ACC112 (cell line): ENCODE data around the gene GRHL3.

ENCODE experiments used
- H2AFZ ChIP-seq: fragments of 200-600 bp; sonication (generic); one replicate; pipeline ENCODE4 v1.6.0; 2017; ENCODE audit warnings: antibody characterized with exemption, low read length; ENCODE audit not compliant: unreplicated experiment
- H3K27ac ChIP-seq: fragments of 200-600 bp; sonication (generic); 2 replicates; pipeline ENCODE4 v1.5.1; 2014; ENCODE audit warnings: low read depth, mild to moderate bottlenecking, antibody characterized with exemption, low read length, moderate library complexity
- H3K27me3 ChIP-seq: fragments of 200-600 bp; sonication (generic); 2 replicates; pipeline ENCODE4 v1.6.1; 2014; ENCODE audit warnings: mild to moderate bottlenecking, antibody characterized with exemption, low read length, moderate library complexity, mixed read lengths; ENCODE audit not compliant: insufficient read depth
- H3K36me3 ChIP-seq: fragments of 200-600 bp; sonication (generic); 2 replicates; pipeline ENCODE4 v1.6.1; 2016; ENCODE audit warnings: mild to moderate bottlenecking, antibody characterized with exemption, low read length, moderate library complexity, mixed read lengths; ENCODE audit not compliant: insufficient read depth
- H3K4me1 ChIP-seq: fragments of 200-600 bp; sonication (generic); one replicate; pipeline ENCODE4 v1.6.1; 2016; ENCODE audit warnings: low read length, mixed read lengths; ENCODE audit not compliant: insufficient read depth, unreplicated experiment, control insufficient read depth
- H3K4me3 ChIP-seq: fragments of 200-600 bp; sonication (generic); 2 replicates; pipeline ENCODE4 v1.5.1; 2014; ENCODE audit warnings: mild to moderate bottlenecking, low read depth, low read length
- H3K79me2 ChIP-seq: fragments of 200-600 bp; sonication (generic); one replicate; pipeline ENCODE4 v1.6.0; 2016; ENCODE audit warnings: low read length; ENCODE audit not compliant: control insufficient read depth, unreplicated experiment, insufficient read depth

Gene GRHL3

DNA sequence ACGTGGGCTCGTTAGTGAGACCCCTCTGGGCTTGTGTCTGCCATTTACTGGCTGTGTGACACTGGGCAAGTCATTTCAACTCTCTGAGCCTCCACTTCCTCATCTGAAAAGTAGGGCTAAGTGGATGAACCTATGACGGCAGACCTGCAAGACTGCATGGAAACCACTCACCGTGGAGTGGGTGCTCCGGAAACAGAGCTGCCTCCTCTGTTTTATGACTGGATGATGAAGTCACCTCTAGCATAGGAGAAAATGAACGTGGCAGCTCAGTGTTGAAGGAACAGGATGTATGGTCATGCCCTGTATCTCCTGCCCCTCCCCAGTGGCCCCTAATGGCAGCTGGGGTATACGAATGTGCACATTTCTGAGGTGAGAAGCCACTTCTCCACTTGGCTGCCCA is 53.9 kb downstream of the GRHL3 start:
- Histone ChIP-seq H3K36me3 (no peaks in the 10 kb centered on the region), H3K4me3 (no peak overlapping the region), H3K27ac (no peak overlapping the region), H3K79me2 (no peaks in the 10 kb centered on the region), H3K4me1 (peaks cover 9% of the 10 kb centered on the region), H2AFZ (no peak overlapping the region), H3K27me3 (no peaks in the 10 kb centered on the region)

- peaks cover 2% of the 10 kb centered on the region; the same call in 1 of the 2 replicates for H3K36me3 ChIP-seq
- H3K4me3 ChIP-seq = no peak overlapping the region
- H3K79me2 ChIP-seq = no peaks in the 10 kb centered on the region
- peaks cover 9% of the 10 kb centered on the region for H3K4me1 ChIP-seq
- no peak overlapping the region for H2AFZ ChIP-seq
- H3K27me3 ChIP-seq = no peaks in the 10 kb centered on the region
- H3K27ac ChIP-seq = no peak overlapping the region
Observed at GRCh38 chr1:24373710-24374109, 54.6 kb downstream of the GRHL3 start.

- Histone ChIP-seq H3K27ac (no peak overlapping the region), H2AFZ (no peak overlapping the region), H3K36me3 (peaks cover 5% of the 10 kb centered on the region; the same call in 1 of the 2 replicates)
Observed at GRCh38 chr1:24374891-24375786, 56.0 kb downstream of the GRHL3 start.

DNA sequence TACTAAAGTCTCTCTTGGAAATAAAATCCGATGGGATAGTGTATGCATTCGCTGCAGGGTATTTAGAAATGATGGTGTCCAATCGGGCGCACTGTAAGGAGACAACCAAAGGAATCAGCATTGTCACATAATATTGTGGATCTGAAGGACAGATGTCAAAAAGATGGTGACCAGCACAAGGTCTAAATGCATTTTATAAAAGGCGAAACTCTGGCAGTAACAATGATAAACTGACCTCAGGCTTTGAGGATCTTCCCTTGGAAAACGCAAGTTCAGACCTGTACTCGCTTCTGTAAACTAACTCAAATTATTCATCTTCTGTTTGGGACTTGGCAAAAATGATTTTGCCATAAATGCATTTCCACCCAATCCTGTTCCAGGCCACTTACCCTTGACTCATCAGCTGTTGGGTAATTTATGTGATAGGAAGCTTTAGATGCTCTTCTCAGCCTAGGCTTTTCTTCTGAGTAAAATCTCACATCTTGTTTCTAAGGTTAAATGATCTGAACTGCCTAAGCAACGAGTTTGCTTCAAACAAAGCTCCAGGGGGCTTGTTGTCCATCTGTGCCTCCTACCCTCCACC is 60.7 kb downstream of the GRHL3 start:
- no peaks in the 10 kb centered on the region for H3K27me3 ChIP-seq
- no peak overlapping the region for H2AFZ ChIP-seq
- peaks cover 22% of the 10 kb centered on the region for H3K4me1 ChIP-seq
- H3K79me2 ChIP-seq = no peaks in the 10 kb centered on the region
- peaks cover 5% of the 10 kb centered on the region; the same call in 1 of the 2 replicates for H3K36me3 ChIP-seq
- no peak overlapping the region for H3K4me3 ChIP-seq
- peak overlapping the region; percentile 47; the same call in 1 of the 2 replicates for H3K27ac ChIP-seq

More at GRCh38 chr1:24374891-24375786, 56.0 kb downstream of the GRHL3 start:
- Histone ChIP-seq H3K4me1 (peaks cover 6% of the 10 kb centered on the region), H3K4me3 (no peak overlapping the region), H3K79me2 (no peaks in the 10 kb centered on the region), H3K27me3 (no peaks in the 10 kb centered on the region)

- H3K4me1 ChIP-seq = peaks cover 29% of the 10 kb centered on the region
- H3K27me3 ChIP-seq = no peaks in the 10 kb centered on the region
- no peak overlapping the region for H3K4me3 ChIP-seq
- H2AFZ ChIP-seq = no peak overlapping the region
- H3K36me3 ChIP-seq = peaks cover 5% of the 10 kb centered on the region; the same call in 1 of the 2 replicates
- no peaks in the 10 kb centered on the region for H3K79me2 ChIP-seq
- H3K27ac ChIP-seq = peak overlapping the region; percentile 47; the same call in 1 of the 2 replicates
Observed at GRCh38 chr1:24380508-24380907, 61.4 kb downstream of the GRHL3 start.

GRCh38 chr1:24381256-24381655 is 62.1 kb downstream of the GRHL3 start:
- no peaks in the 10 kb centered on the region for H3K79me2 ChIP-seq
- H3K36me3 ChIP-seq = peaks cover 5% of the 10 kb centered on the region; the same call in 1 of the 2 replicates
- H3K27ac ChIP-seq = no peak overlapping the region
- H3K4me1 ChIP-seq = peaks cover 31% of the 10 kb centered on the region
- H3K4me3 ChIP-seq = no peak overlapping the region
- no peaks in the 10 kb centered on the region for H3K27me3 ChIP-seq
- no peak overlapping the region for H2AFZ ChIP-seq

GRCh38 chr1:24382165-24382577 is 63.0 kb downstream of the GRHL3 start:
- Histone ChIP-seq H3K4me3 (no peak overlapping the region), H3K36me3 (peaks cover 5% of the 10 kb centered on the region; the same call in 1 of the 2 replicates), H3K27me3 (no peaks in the 10 kb centered on the region), H3K27ac (no peak overlapping the region), H2AFZ (no peak overlapping the region), H3K79me2 (no peaks in the 10 kb centered on the region), H3K4me1 (peaks cover 31% of the 10 kb centered on the region)

- Histone ChIP-seq H3K4me3 (no peak overlapping the region), H3K27ac (peak overlapping the region; percentile 73; the same call in 1 of the 2 replicates), H3K4me1 (peaks cover 31% of the 10 kb centered on the region), H3K36me3 (peaks cover 5% of the 10 kb centered on the region; the same call in 1 of the 2 replicates), H2AFZ (no peak overlapping the region), H3K27me3 (no peaks in the 10 kb centered on the region), H3K79me2 (no peaks in the 10 kb centered on the region)
Observed at GRCh38 chr1:24383381-24383940, 64.3 kb downstream of the GRHL3 start.

DNA sequence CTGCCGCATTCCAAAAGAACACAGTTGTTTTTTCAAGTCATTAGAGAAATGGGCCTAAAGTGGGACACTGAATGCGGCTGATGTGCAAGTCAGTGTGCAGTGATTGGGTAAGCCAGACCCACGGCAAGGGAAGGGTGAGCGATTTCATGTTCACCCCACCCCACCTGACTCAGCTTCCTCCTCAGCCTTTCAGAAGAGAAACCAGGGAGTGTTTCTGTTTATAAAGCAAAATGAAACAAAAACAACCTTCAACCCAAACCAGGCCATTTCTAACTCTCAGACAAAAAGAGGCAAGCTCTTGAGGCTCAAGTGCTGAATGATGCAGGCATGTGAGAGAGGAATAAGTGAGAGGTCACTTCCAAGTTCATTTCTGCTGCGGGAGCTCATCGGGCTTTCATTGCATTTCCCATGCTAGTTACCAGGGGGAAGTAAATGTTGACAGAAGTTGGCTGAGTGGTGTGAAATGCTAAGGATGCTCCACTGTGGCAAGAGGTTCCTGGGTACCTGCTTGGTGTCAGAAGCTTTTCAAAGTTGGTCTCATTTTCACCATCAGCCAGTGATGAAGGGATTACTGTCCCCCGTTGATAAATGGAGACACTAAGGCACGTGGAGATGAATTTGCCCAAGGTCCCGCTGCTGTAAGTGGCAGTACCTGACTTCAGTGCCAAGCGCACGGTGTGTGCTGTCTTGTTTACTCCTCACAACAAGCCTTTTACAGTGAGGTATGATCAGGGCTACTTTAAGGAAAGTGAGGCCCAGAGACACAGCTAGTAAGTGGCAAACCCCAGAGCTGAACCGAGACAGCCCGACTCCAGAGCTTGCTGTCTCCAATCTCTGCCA is 65.3 kb downstream of the GRHL3 start:
- H3K27ac ChIP-seq = peak overlapping the region; percentile 73
- peak overlapping the region; percentile 20; the same call in 1 of the 2 replicates for H3K4me3 ChIP-seq
- H2AFZ ChIP-seq = peak overlapping the region; percentile 33
- H3K27me3 ChIP-seq = no peaks in the 10 kb centered on the region
- no peaks in the 10 kb centered on the region for H3K79me2 ChIP-seq
- H3K36me3 ChIP-seq = no peaks in the 10 kb centered on the region
- H3K4me1 ChIP-seq = peaks cover 31% of the 10 kb centered on the region
